SU-DHL-6 (cell line): ENCODE results near the gene ROCK2.
"Not testable (repeated sequence)": the region's sequence is repeated elsewhere in the genome, so short reads cannot be mapped to it uniquely, and the experiment has no call there.

Experiments
- H2AFZ ChIP-seq: fragments of 200-600 bp; sonication (generic); 2 replicates; pipeline ENCODE4 v1.6.1; 2014; ENCODE audit warnings: low read depth, mild to moderate bottlenecking, moderate library complexity, mixed read lengths, antibody characterized with exemption, low read length; ENCODE audit not compliant: severe bottlenecking
- H3F3A ChIP-seq: fragments of 200-600 bp; shearing (Covaris generic); 2 replicates; pipeline ENCODE4 v1.6.0; 2016; ENCODE audit warnings: antibody characterized with exemption, mild to moderate bottlenecking; ENCODE audit not compliant: insufficient read depth
- H3K27ac ChIP-seq: fragments of 200-600 bp; sonication (generic); 2 replicates; pipeline ENCODE4 v1.5.1; 2016; ENCODE audit warnings: low read depth, mild to moderate bottlenecking, low read length, moderate library complexity, mixed read lengths
- H3K27me3 ChIP-seq: fragments of 200-600 bp; sonication (generic), shearing (Covaris generic); 2 replicates; pipeline ENCODE4 v1.6.0; 2014; ENCODE audit warnings: mild to moderate bottlenecking, low read length
- H3K36me3 ChIP-seq: fragments of 200-600 bp; sonication (generic); 2 replicates; pipeline ENCODE4 v1.6.1; 2014; ENCODE audit warnings: mild to moderate bottlenecking, low read length, mixed read lengths
- H3K4me2 ChIP-seq: fragments of 300-600, 200-600 bp; shearing (Covaris generic), sonication (generic); 2 replicates; pipeline ENCODE4 v1.6.0; 2014; ENCODE audit warnings: low read length, low read depth, mild to moderate bottlenecking; ENCODE audit not compliant: poor library complexity, severe bottlenecking
- H3K4me3 ChIP-seq: fragments of 200-600 bp; sonication (generic); 2 replicates; pipeline ENCODE4 v1.5.1; 2014; ENCODE audit warnings: antibody characterized with exemption, low read length, mild to moderate bottlenecking, mixed read lengths; ENCODE audit not compliant: insufficient read depth, poor library complexity, severe bottlenecking
- H3K79me2 ChIP-seq: fragments of 200-600 bp; sonication (generic); 2 replicates; pipeline ENCODE4 v1.6.1; 2014; ENCODE audit warnings: mild to moderate bottlenecking, low read length, moderate library complexity; ENCODE audit not compliant: insufficient read depth
- H3K9ac ChIP-seq: fragments of 200-600 bp; sonication (generic); 2 replicates; pipeline ENCODE4 v1.7.0; 2014; ENCODE audit warnings: mild to moderate bottlenecking, low read length
- H3K9me2 ChIP-seq: fragments of 200-600 bp; sonication (generic); replicated peaks from 2 replicates; pipeline ENCODE4 v1.6.1; 2014; ENCODE audit warnings: low read length; ENCODE audit not compliant: insufficient read depth
- H3K9me3 ChIP-seq: fragments of 200-600 bp; sonication (generic); 2 replicates; pipeline ENCODE4 v1.6.1; 2014; ENCODE audit warnings: low read length, mixed read lengths; ENCODE audit not compliant: insufficient read depth
- H4K20me1 ChIP-seq: fragments of 200-600 bp; sonication (generic); 2 replicates; pipeline ENCODE4 v1.6.1; 2014; ENCODE audit warnings: low read depth, mild to moderate bottlenecking, antibody characterized with exemption, low read length, moderate library complexity, mixed read lengths
- EZH2phosphoT487 ChIP-seq: fragments of 200-600 bp; sonication (generic), shearing (Covaris generic); conservative IDR thresholded peaks from 2 replicates; pipeline ENCODE4 v1.6.1; 2018; ENCODE audit warnings: mild to moderate bottlenecking, antibody characterized with exemption, low read length, moderate library complexity, mixed read lengths
- TF ChIP-seq, protein P1 (sequence below): fragments of 200-600 bp; sonication (generic); IDR thresholded peaks from one replicate; pipeline ENCODE4 v1.5.1; 2017; ENCODE audit warnings: antibody characterized with exemption, mild to moderate bottlenecking, low read length, moderate library complexity; ENCODE audit not compliant: insufficient read depth, poor library complexity, severe bottlenecking

Gene ROCK2

DNA sequence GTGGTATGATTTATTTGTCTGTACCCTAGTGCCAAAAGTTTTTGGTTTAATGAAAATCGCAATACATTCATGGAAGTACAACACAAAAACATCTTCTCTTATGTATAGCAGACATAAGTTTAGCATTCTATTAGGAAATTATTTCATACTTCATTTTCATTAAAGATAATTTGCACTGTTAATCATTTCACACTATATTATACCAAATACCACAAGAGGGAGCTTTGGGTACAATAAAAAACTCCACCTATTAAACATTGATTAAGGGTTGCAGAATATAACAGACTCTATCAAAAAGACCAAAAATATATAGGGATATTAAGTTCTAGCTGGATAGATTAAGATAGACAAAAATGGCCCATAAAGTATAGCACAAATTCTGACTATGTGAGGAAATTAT, 110.1 kb downstream of the ROCK2 start:
- H3K9ac ChIP-seq: peak overlapping the region; percentile 33; the same call in 1 of the 2 replicates
- H3K79me2 ChIP-seq: peaks cover 12% of the 10 kb centered on the region; the same call in 1 of the 2 replicates
- no peaks in the 10 kb centered on the region for H3K9me3 ChIP-seq
- peaks cover 4% of the 10 kb centered on the region; the same call in 1 of the 2 replicates for H3K36me3 ChIP-seq
- peak overlapping the region; percentile 31 for H3K4me3 ChIP-seq
- H3K27ac ChIP-seq: peak overlapping the region; percentile 94
- H3K27me3 ChIP-seq: no peaks in the 10 kb centered on the region
- TF ChIP-seq, protein P1, sequence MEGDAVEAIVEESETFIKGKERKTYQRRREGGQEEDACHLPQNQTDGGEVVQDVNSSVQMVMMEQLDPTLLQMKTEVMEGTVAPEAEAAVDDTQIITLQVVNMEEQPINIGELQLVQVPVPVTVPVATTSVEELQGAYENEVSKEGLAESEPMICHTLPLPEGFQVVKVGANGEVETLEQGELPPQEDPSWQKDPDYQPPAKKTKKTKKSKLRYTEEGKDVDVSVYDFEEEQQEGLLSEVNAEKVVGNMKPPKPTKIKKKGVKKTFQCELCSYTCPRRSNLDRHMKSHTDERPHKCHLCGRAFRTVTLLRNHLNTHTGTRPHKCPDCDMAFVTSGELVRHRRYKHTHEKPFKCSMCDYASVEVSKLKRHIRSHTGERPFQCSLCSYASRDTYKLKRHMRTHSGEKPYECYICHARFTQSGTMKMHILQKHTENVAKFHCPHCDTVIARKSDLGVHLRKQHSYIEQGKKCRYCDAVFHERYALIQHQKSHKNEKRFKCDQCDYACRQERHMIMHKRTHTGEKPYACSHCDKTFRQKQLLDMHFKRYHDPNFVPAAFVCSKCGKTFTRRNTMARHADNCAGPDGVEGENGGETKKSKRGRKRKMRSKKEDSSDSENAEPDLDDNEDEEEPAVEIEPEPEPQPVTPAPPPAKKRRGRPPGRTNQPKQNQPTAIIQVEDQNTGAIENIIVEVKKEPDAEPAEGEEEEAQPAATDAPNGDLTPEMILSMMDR: peak; percentile 58
- TF ChIP-seq EZH2phosphoT487: no peak
- peak overlapping the region; percentile 72 for H3K4me2 ChIP-seq
- peaks cover 41% of the 10 kb centered on the region for H3F3A ChIP-seq
- H4K20me1 ChIP-seq: no peaks in the 10 kb centered on the region
- no peaks in the 10 kb centered on the region for H3K9me2 ChIP-seq
- no peak overlapping the region for H2AFZ ChIP-seq

DNA sequence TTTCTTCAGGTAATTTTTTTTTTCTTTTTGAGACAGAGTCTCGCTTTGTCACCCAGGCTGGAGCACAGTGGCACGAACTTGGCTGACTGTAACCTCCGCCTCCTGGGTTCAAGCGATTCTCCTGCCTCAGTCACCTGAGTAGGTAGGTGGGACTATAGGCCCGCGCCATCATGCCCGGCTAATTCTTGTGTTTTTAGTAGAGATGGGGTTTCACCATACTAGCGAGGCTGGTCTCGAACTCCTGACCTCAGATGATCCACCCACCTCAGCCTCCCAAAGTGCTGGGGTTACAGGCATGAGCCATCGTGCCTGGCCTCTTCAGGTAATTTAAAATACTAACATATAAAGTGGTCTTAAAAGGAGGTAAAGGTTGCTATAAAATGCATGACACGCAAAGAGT, 113.2 kb downstream of the ROCK2 start:
- not testable (repeated sequence) for H3K27ac ChIP-seq, H3K9me3 ChIP-seq, H3K9ac ChIP-seq, H3K4me3 ChIP-seq, H3K4me2 ChIP-seq, H3K27me3 ChIP-seq, H4K20me1 ChIP-seq, H2AFZ ChIP-seq, H3K9me2 ChIP-seq, H3K36me3 ChIP-seq
- Histone ChIP-seq H3F3A (peaks cover 35% of the 10 kb centered on the region), H3K79me2 (peaks cover 12% of the 10 kb centered on the region; the same call in 1 of the 2 replicates)

DNA sequence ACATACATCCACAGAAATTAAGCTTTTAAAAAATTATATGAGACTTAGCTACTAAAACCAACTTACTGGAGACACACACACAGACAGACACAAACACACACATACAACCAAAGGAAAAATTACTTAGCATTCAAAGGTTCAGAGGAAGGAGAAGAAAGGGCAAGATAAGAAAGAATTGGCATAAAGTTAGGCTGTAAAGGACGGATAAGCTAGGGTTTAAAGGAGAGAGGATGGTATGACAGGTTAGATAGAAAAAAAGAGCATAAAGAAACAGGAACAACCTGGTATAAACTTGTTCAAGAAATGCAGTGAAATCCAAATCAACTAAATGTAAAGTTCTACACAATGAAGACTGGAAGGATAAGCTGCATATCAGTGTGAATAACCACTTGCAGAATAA, 115.7 kb downstream of the ROCK2 start:
- Histone ChIP-seq H3K27me3 (no peaks in the 10 kb centered on the region), H3K27ac (0 out of 2 replicates have a peak overlapping the region, but pooled peaks have one; percentile 3), H2AFZ (no peak overlapping the region), H3K4me3 (no peak overlapping the region), H3K9ac (no peak overlapping the region), H3K9me2 (no peaks in the 10 kb centered on the region), H3K79me2 (peaks cover 12% of the 10 kb centered on the region; the same call in 1 of the 2 replicates), H3F3A (peaks cover 17% of the 10 kb centered on the region), H3K4me2 (no peak overlapping the region), H3K36me3 (peaks cover 13% of the 10 kb centered on the region; the same call in 1 of the 2 replicates), H4K20me1 (no peaks in the 10 kb centered on the region), H3K9me3 (no peaks in the 10 kb centered on the region)
- TF ChIP-seq, protein P1: no peak
- no peak for TF ChIP-seq EZH2phosphoT487

DNA sequence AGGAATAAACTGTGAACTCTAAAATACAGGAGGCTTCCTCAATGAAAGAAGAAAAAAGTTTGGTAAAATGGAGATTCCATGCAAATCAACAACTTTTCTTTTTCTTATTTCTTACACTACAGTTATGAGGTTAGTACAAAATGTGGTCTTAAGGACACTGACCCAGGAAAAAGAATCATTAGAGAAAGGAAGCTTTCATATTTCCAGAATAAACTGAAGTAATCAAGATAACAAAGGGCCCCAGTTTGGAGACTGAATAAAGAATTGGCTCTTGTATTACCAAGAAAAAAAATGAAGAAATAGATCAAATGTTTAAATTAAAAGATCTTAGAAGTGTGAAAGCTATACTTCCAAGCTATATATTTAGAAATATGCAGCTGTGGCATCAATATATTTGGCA, 116.8 kb downstream of the ROCK2 start:
- Histone ChIP-seq H3K79me2 (peaks cover 12% of the 10 kb centered on the region; the same call in 1 of the 2 replicates), H4K20me1 (no peaks in the 10 kb centered on the region), H3F3A (peaks cover 13% of the 10 kb centered on the region; the same call in 1 of the 2 replicates), H3K27me3 (no peaks in the 10 kb centered on the region), H3K9ac (no peak overlapping the region), H3K27ac (peak overlapping the region; percentile 27; the same call in 1 of the 2 replicates), H3K9me2 (no peaks in the 10 kb centered on the region), H3K9me3 (no peaks in the 10 kb centered on the region), H3K36me3 (peaks cover 22% of the 10 kb centered on the region; the same call in 1 of the 2 replicates), H2AFZ (no peak overlapping the region), H3K4me2 (no peak overlapping the region), H3K4me3 (no peak overlapping the region)
- TF ChIP-seq EZH2phosphoT487: no peak
